ENCODE data around the gene P2RY6. TPM values are rescaled to one million over a fixed set of nuclear protein-coding genes. Genes with fewer than 3 reads are reported as not detected.

Gene P2RY6
- total and polyA plus RNA-seq, 2 of the 8 experiments (the other 6 are each of a cell fraction or from before 2014, with no cell fraction given) = 0.15 TPM; not detected in 1

- Histone ChIP-seq H3K9me3 (ENCODE audit: insufficient read depth in 2 of 2, low read depth in 1 of 2, low read length in 1 of 2) (no peaks in the 10 kb centered on the region), H3K9ac (replicated peaks in 1 of 4; ENCODE audit: extremely low read depth in 1 of 4, low read depth in 3 of 4, low read length in 3 of 4) (no peak overlapping the region), H3K4ac (replicated peaks; ENCODE audit: insufficient read length, low read depth, low read length) (no peak overlapping the region), H3K27ac (ENCODE audit: low read depth, low read length) (no peak overlapping the region), H4K8ac (ENCODE audit: extremely low read depth, insufficient read depth, low read length) (no peak overlapping the region), H3K14ac (ENCODE audit: insufficient read length) (no peak overlapping the region), H3K79me1 (ENCODE audit: low read depth, low read length) (no peaks in the 10 kb centered on the region), H3K4me1 (replicated peaks in 1 of 4; ENCODE audit: control insufficient read depth in 3 of 4, insufficient read depth in 4 of 4, low read length in 3 of 4) (peaks cover 0 to 6% (median 1%) of the 10 kb centered on the region in 4 experiments; a peak in 5 of 7 replicates), H3K79me2 (ENCODE audit: control insufficient read depth in 1 of 2, insufficient read depth in 2 of 2, low read length in 2 of 2) (no peaks in the 10 kb centered on the region), H2BK120ac (replicated peaks; ENCODE audit: low read depth, low read length) (no peak overlapping the region), H4K20me1 (replicated peaks in 1 of 2; ENCODE audit: control insufficient read depth in 1 of 2, insufficient read depth in 2 of 2, low read length in 2 of 2) (no peaks in the 10 kb centered on the region), H3K4me2 (ENCODE audit: insufficient read depth in 1 of 2, low read depth in 2 of 2, low read length in 2 of 2) (no peak overlapping the region), H3K4me3 (ENCODE audit: extremely low read depth in 1 of 4, insufficient read depth in 2 of 4, low read depth in 3 of 4, low read length in 4 of 4) (no peak overlapping the region), H2AFZ (ENCODE audit: low read length) (no peak overlapping the region), H3K56ac (replicated peaks; ENCODE audit: insufficient read length, low read depth, low read length) (no peak overlapping the region), H2BK15ac (ENCODE audit: low read length) (no peak overlapping the region), H2BK12ac (ENCODE audit: low read depth, low read length) (no peak overlapping the region), H3K36me3 (ENCODE audit: control insufficient read depth in 2 of 4, insufficient read depth in 4 of 4, low read length in 3 of 4) (no peaks in the 10 kb centered on the region), H3K23ac (ENCODE audit: insufficient read length) (no peak overlapping the region), H2BK5ac (ENCODE audit: low read depth, low read length) (no peak overlapping the region), H3K23me2 (ENCODE audit: low read depth, low read length) (no peaks in the 10 kb centered on the region), H4K5ac (ENCODE audit: insufficient read length, low read depth, low read length) (no peak overlapping the region), H3K27me3 (replicated peaks in 1 of 4; ENCODE audit: control insufficient read depth in 3 of 4, extremely low read depth in 1 of 4, insufficient read depth in 3 of 4, low read length in 3 of 4) (no peaks in the 10 kb centered on the region; a peak in 2 of 7 replicates), H3K18ac (ENCODE audit: extremely low read depth, low read length) (no peak overlapping the region), H2BK20ac (ENCODE audit: low read length) (no peak overlapping the region), H4K91ac (replicated peaks; ENCODE audit: insufficient read length, low read length) (no peak overlapping the region), H2AK5ac (ENCODE audit: low read depth, low read length) (no peak overlapping the region)
- DNase-seq (ENCODE audit: low read depth in 1 of 2, low spot score in 2 of 2) = no peak
- ChIA-PET POLR2A (ENCODE audit: partially characterized antibody) (no interaction called here), CTCF (ENCODE audit: partially characterized antibody) (interaction anchor here (0.6 to 19.0 kb wide), 14 partner anchors 9 to 931 kb away, joined by 3 to 233 read pairs (median 4); partner anchors contain the start of genes ARHGEF17 and P2RY6)
- no peak for FAIRE-seq
- 80% methylated on average over 1 of the region's 1 CpG; no CpG with 5 or more reads in 1 of the 2 experiments for WGBS, 2 experiments (ENCODE audit: extremely low coverage in 1 of 2, insufficient coverage in 1 of 2, insufficient read length in 1 of 2, insufficient replicate concordance in 2 of 2, low coverage in 1 of 2, low lambda C conversion rate in 2 of 2, missing lambda C conversion rate in 1 of 2)
- TF ChIP-seq, protein P1, sequence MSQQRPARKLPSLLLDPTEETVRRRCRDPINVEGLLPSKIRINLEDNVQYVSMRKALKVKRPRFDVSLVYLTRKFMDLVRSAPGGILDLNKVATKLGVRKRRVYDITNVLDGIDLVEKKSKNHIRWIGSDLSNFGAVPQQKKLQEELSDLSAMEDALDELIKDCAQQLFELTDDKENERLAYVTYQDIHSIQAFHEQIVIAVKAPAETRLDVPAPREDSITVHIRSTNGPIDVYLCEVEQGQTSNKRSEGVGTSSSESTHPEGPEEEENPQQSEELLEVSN (IDR thresholded peaks at IDR 0.05) = no peak
- no peak for TF ChIP-seq SP1 (IDR thresholded peaks at IDR 0.05; ENCODE audit: low read depth, low read length)
- no peak for TF ChIP-seq POLR2A (IDR thresholded peaks at IDR 0.05; ENCODE audit: control extremely low read depth in 1 of 2, low read depth in 2 of 2, low read length in 2 of 2)
- no peak for TF ChIP-seq MAX (IDR thresholded peaks at IDR 0.05)
- no peak for TF ChIP-seq SIRT6 (IDR thresholded peaks at IDR 0.05; ENCODE audit: low read length)
- TF ChIP-seq PHF8 (conservative IDR thresholded peaks at IDR 0.05; ENCODE audit: low read depth, low read length) = no peak
- no peak for TF ChIP-seq HDAC6 (IDR thresholded peaks at IDR 0.05; ENCODE audit: low read depth, low read length)
- TF ChIP-seq CHD2 (IDR thresholded peaks at IDR 0.05; ENCODE audit: low read length) = no peak
- TF ChIP-seq ATF3 (IDR thresholded peaks at IDR 0.05; ENCODE audit: insufficient read depth, low read depth, low read length) = no peak
- TF ChIP-seq SIX5 (IDR thresholded peaks at IDR 0.05; ENCODE audit: low read depth, low read length) = no peak
- TF ChIP-seq SIN3A (conservative IDR thresholded peaks at IDR 0.05 in 1 of 2, IDR thresholded peaks at IDR 0.05 in 1 of 2; ENCODE audit: low read depth in 1 of 2, low read length in 2 of 2) = no peak
- TF ChIP-seq FOSL1 (IDR thresholded peaks at IDR 0.05; ENCODE audit: insufficient read depth, low read depth, low read length) = no peak
- no peak for TF ChIP-seq BCL11A (IDR thresholded peaks at IDR 0.05; ENCODE audit: low read depth in 2 of 2, low read length in 2 of 2)
- no peak for TF ChIP-seq EGR1 (IDR thresholded peaks at IDR 0.05; ENCODE audit: borderline replicate concordance, low read depth, low read length)
Measured at GRCh38 chr11:73285721-73286120, 13.6 kb downstream of the P2RY6 start.

Data from H1 (cell line).